GM21360 (cell line): ENCODE measurements around the gene SPATA31D1.
"Not testable (repeated sequence)": the region's sequence is repeated elsewhere in the genome, so short reads cannot be mapped to it uniquely, and the experiment has no call there.

Experiments
- ATAC-seq: cut with Tn5 transposase; IDR thresholded peaks from one replicate; pipeline ENCODE4 v1.9.1; 2021; ENCODE audit warnings: mild to moderate bottlenecking, moderate library complexity; ENCODE audit not compliant: unreplicated experiment

Gene SPATA31D1

GRCh38 chr9:81988472-81988871 is at the start of gene SPATA31D1:
SPATA31D1 (plus strand) TSS chr9:81988772; CDS start chr9:81988819, 47 bp downstream.
- ATAC-seq: not testable (repeated sequence)

- not testable (repeated sequence) for ATAC-seq
Measured at GRCh38 chr9:81943393-81943792, 45.2 kb upstream of the SPATA31D1 start, which contains the start of gene SPATA31D3. SPATA31D3 (plus strand) TSS chr9:81943500; CDS start chr9:81943586, 86 bp downstream.

- not testable (repeated sequence) for ATAC-seq
Measured at GRCh38 chr9:81948650-81949049, 39.9 kb upstream of the SPATA31D1 start.

- ATAC-seq: no peak
Measured at GRCh38 chr9:81953096-81953495, 35.5 kb upstream of the SPATA31D1 start.

GRCh38 chr9:81955625-81956024 is 32.9 kb upstream of the SPATA31D1 start:
- no peak for ATAC-seq

- ATAC-seq: no peak
Measured at GRCh38 chr9:81964218-81965171, 24.1 kb upstream of the SPATA31D1 start.

- ATAC-seq: no peak
Measured at GRCh38 chr9:81968026-81968425, 20.5 kb upstream of the SPATA31D1 start.

GRCh38 chr9:81969971-81970370 is 18.6 kb upstream of the SPATA31D1 start:
- no peak for ATAC-seq

GRCh38 chr9:81971727-81972126 is 16.8 kb upstream of the SPATA31D1 start:
- ATAC-seq: no peak

- no peak for ATAC-seq
Measured at GRCh38 chr9:81974764-81975163, 13.8 kb upstream of the SPATA31D1 start.

- no peak for ATAC-seq
Measured at GRCh38 chr9:81976351-81976750, 12.2 kb upstream of the SPATA31D1 start.

GRCh38 chr9:81979196-81979595 is 9.4 kb upstream of the SPATA31D1 start:
- ATAC-seq: no peak

- ATAC-seq: no peak
Measured at GRCh38 chr9:81980568-81980967, 8.0 kb upstream of the SPATA31D1 start.

GRCh38 chr9:81981883-81982282 is 6.7 kb upstream of the SPATA31D1 start:
- no peak for ATAC-seq

GRCh38 chr9:81984928-81985327 is 3.6 kb upstream of the SPATA31D1 start:
- no peak for ATAC-seq

- no peak for ATAC-seq
Measured at GRCh38 chr9:81986051-81986450, 2.5 kb upstream of the SPATA31D1 start.

- no peak for ATAC-seq
Measured at GRCh38 chr9:81989700-81990099, 1.1 kb downstream of the SPATA31D1 start.

- no peak for ATAC-seq
Measured at GRCh38 chr9:81993656-81994055, 5.1 kb downstream of the SPATA31D1 start.

GRCh38 chr9:81999806-82000205 is 11.2 kb downstream of the SPATA31D1 start:
- ATAC-seq: no peak

- ATAC-seq: no peak
Measured at GRCh38 chr9:82010711-82011110, 22.1 kb downstream of the SPATA31D1 start.

- ATAC-seq: no peak
Measured at GRCh38 chr9:82011133-82011532, 22.6 kb downstream of the SPATA31D1 start.

- no peak for ATAC-seq
Measured at GRCh38 chr9:82012276-82012675, 23.7 kb downstream of the SPATA31D1 start.
